NCI-H2029 treated with DMSO at 0.1 percent for 48 hours (cell line): ENCODE data around the gene G6PC1.
"Not testable (repeated sequence)": the region's sequence is repeated elsewhere in the genome, so short reads cannot be mapped to it uniquely, and the experiment has no call there.

ENCODE experiments used
- DNase-seq: peaks from one replicate; lab custom pipeline; 2025; lab: John Stamatoyannopoulos, UW

The G6PC1 gene

GRCh38 chr17:42873932-42874695 lies 26.5 kb upstream of the G6PC1 start:
- not testable (repeated sequence) for DNase-seq

GRCh38 chr17:42877037-42877436 lies 23.6 kb upstream of the G6PC1 start:
- no peak for DNase-seq

- DNase-seq: no peak
Measured at GRCh38 chr17:42878123-42878880, 22.3 kb upstream of the G6PC1 start.

DNA sequence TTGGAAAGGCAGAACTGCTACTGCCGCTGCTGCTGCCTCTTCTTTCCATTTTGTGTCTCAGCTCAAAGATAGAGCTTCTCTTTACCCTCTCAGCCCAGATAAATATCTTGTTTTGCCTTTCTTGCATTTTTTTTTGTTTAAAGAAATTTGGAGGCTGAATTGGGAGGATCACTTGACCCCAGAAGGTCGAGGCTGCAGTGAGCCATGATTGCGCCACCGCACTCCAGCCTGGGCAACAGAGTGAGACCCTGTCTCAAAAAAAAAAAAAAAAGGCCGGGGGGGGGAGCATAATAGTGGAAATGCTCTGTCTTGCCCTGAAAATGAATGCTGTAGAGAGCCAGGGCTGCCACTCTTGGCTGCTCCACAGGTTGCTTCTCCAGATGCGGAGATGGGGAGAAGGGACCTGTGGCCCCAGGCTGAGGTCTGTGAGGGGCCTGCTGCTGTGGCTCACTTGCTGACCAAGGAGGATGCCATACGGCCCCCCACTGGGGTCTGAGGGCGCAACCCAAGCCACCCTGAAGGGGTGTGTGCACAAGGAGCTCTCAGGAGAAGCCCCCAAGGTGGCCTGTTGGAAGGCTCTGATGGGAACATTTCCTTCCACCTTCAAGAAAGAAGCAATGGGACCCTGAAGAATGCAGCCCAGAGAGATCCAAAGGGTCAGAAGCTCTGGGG lies 21.5 kb upstream of the G6PC1 start:
- DNase-seq: no peak

GRCh38 chr17:42879596-42879985 lies 21.0 kb upstream of the G6PC1 start:
- DNase-seq: no peak

GRCh38 chr17:42880776-42881310 lies 19.8 kb upstream of the G6PC1 start:
- no peak for DNase-seq

GRCh38 chr17:42881706-42882105 lies 18.9 kb upstream of the G6PC1 start:
- peak; percentile 3 for DNase-seq

DNA sequence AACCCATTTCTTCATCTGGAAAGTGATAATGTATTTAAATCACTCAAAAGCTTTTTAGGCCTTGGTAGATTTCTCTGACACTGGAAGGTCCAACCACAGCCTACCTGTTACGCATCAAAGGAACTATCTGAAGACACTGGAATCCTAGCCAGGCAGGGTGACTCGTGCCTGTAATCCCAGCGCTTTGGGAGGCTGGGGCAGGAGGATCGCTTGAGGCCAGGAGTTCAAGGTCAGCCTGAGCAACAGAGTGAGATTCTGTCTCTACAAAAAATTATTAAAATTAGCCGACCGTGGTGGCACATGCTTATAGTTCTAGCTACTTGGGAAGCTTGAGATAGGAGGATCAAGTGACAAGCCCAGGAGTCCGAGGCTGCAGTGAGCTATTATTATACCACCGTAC lies 18.4 kb upstream of the G6PC1 start:
- DNase-seq: no peak

GRCh38 chr17:42883802-42884558 lies 16.6 kb upstream of the G6PC1 start:
- no peak for DNase-seq

DNA sequence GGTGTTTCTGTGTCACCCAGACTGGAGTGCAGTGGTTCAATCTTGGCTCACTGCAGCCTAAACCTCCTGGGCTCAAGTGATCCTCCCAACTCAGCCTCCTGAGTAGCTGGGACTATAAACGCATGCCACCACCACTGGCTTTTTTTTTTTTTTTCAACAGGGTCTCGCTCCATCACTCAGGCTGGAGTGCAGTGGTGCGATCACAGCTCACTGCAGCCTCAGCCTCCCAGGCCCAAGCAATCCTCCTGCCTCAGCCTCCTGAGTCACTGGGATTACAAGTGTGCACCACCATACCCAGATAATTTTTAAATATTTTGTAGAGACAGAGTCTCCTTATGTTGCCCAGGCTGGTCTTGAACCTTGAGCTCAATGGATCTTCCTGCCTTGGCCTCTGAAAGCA lies 14.8 kb upstream of the G6PC1 start:
- DNase-seq: not testable (repeated sequence)

- no peak for DNase-seq
Measured at GRCh38 chr17:42886283-42887176, 14.1 kb upstream of the G6PC1 start.

- DNase-seq: no peak
Measured at GRCh38 chr17:42889809-42890208, 10.8 kb upstream of the G6PC1 start.

GRCh38 chr17:42891539-42892152 lies 9.0 kb upstream of the G6PC1 start:
- no peak for DNase-seq

DNA sequence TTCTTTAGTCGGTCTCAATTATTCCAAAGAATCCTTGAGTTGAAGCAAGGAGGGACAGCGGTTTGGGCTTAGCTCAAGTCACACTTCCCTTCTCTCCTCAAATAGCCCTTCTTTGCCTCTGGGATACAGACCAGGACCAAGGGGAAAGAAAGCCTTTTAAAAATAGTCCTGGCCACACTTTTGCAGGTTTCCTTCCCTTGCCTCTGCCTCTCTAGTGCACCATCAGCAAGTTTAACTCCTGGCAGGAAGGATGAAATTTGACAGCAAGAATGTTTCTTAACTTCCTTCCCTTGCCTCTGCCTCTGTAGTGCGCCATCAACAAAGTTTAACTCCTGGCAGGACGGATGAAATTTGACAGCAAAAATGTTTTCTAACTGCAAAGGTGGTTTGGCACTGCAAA lies 7.2 kb upstream of the G6PC1 start:
- no peak for DNase-seq

GRCh38 chr17:42894283-42895184 lies 6.1 kb upstream of the G6PC1 start:
- DNase-seq: no peak

DNA sequence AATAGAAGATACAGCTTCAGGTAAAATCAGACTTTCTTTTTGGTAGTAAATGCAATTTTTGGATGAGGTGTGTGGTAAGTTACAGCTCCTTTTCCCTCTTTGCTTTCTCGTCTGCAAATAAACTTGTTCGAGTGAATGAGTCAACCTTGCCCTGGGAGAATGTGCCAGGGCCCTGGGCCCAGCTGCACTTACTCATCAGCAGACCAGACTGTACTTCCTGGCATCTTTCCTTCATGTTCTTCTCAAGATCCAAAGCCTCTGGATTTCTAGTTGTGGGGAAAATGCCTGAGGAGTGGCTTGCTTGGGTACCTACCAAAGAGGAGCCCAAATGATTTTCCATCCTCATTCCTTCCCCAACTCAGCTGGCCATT lies 5.4 kb upstream of the G6PC1 start:
- no peak for DNase-seq

GRCh38 chr17:42898147-42898811 lies 2.3 kb upstream of the G6PC1 start:
- no peak for DNase-seq

- not testable (repeated sequence) for DNase-seq
Measured at GRCh38 chr17:42899981-42900380, 618 bp upstream of the G6PC1 start.
